ENCODE data around the gene GREM2. TPM values are rescaled to one million over a fixed set of nuclear protein-coding genes. Genes with fewer than 3 reads are reported as not detected.

GREM2 gene
- total RNA-seq, 1 experiment from 2014 or later, result not detected

GRCh38 chr1:240468656-240469055 is 143.3 kb downstream of the GREM2 start:
- TF ChIP-seq EZH2 (IDR thresholded peaks at IDR 0.05; ENCODE audit: borderline replicate concordance, low read depth, low read length, poor library complexity, severe bottlenecking), result no peak
- ChIA-PET CTCF (no interaction called here), POLR2A (ENCODE audit: low non-redundant PET) (no interaction called here)
- no TSS peak for BruUV-seq (replicated peaks)
- H3K36me3 ChIP-seq (ENCODE audit: insufficient read depth, low read length, poor library complexity, severe bottlenecking), result no peaks in the 10 kb centered on the region
- no peak overlapping the region for H3K27ac ChIP-seq (ENCODE audit: low read depth, low read length, poor library complexity, severe bottlenecking)
- H3K27me3 ChIP-seq (replicated peaks; ENCODE audit: insufficient read depth, low read depth, low read length, poor library complexity), result no peaks in the 10 kb centered on the region
- H3K4me1 ChIP-seq (ENCODE audit: insufficient read depth, low read length, poor library complexity, severe bottlenecking), result no peaks in the 10 kb centered on the region
- H3K9me3 ChIP-seq (ENCODE audit: low read depth, low read length, poor library complexity, severe bottlenecking), result no peaks in the 10 kb centered on the region
- no peak for DNase-seq (ENCODE audit: low spot score)
- intact Hi-C loops (cut with micrococcal nuclease; ENCODE audit: unreplicated experiment), result no loop called here
- H3K4me3 ChIP-seq (ENCODE audit: low read depth, low read length, poor library complexity, severe bottlenecking), result no peak overlapping the region

- Histone ChIP-seq H3K4me3 (ENCODE audit: low read depth, low read length, poor library complexity, severe bottlenecking) (no peak overlapping the region), H3K27me3 (replicated peaks; ENCODE audit: insufficient read depth, low read depth, low read length, poor library complexity) (no peaks in the 10 kb centered on the region), H3K27ac (ENCODE audit: low read depth, low read length, poor library complexity, severe bottlenecking) (no peak overlapping the region), H3K36me3 (ENCODE audit: insufficient read depth, low read length, poor library complexity, severe bottlenecking) (no peaks in the 10 kb centered on the region), H3K4me1 (ENCODE audit: insufficient read depth, low read length, poor library complexity, severe bottlenecking) (peaks cover 6% of the 10 kb centered on the region), H3K9me3 (ENCODE audit: low read depth, low read length, poor library complexity, severe bottlenecking) (no peaks in the 10 kb centered on the region)
- intact Hi-C loops (cut with micrococcal nuclease; ENCODE audit: unreplicated experiment), result no loop called here
- no TSS peak for BruUV-seq (replicated peaks)
- TF ChIP-seq CTCF (conservative IDR thresholded peaks at IDR 0.05; ENCODE audit: low read depth, low read length), result no peak
- ChIA-PET POLR2A (ENCODE audit: low non-redundant PET) (no interaction called here), CTCF (no interaction called here)
- no peak for DNase-seq (ENCODE audit: low spot score)
These were observed 144.1 kb downstream of the GREM2 start for GRCh38 chr1:240467895-240468294.

- H3K4me1 ChIP-seq (ENCODE audit: insufficient read depth, low read length, poor library complexity, severe bottlenecking), result peaks cover 6% of the 10 kb centered on the region
- ChIA-PET CTCF (no interaction called here), POLR2A (ENCODE audit: low non-redundant PET) (no interaction called here)
- H3K9me3 ChIP-seq (ENCODE audit: low read depth, low read length, poor library complexity, severe bottlenecking), result no peaks in the 10 kb centered on the region
- intact Hi-C loops (cut with micrococcal nuclease; ENCODE audit: unreplicated experiment), result no loop called here
- no peak overlapping the region for H3K27ac ChIP-seq (ENCODE audit: low read depth, low read length, poor library complexity, severe bottlenecking)
- no peak overlapping the region for H3K4me3 ChIP-seq (ENCODE audit: low read depth, low read length, poor library complexity, severe bottlenecking)
- no peak for TF ChIP-seq EZH2 (IDR thresholded peaks at IDR 0.05; ENCODE audit: borderline replicate concordance, low read depth, low read length, poor library complexity, severe bottlenecking)
- no peak for TF ChIP-seq CTCF (conservative IDR thresholded peaks at IDR 0.05; ENCODE audit: low read depth, low read length)
- no TSS peak for BruUV-seq (replicated peaks)
- no peaks in the 10 kb centered on the region for H3K36me3 ChIP-seq (ENCODE audit: insufficient read depth, low read length, poor library complexity, severe bottlenecking)
- no peaks in the 10 kb centered on the region for H3K27me3 ChIP-seq (replicated peaks; ENCODE audit: insufficient read depth, low read depth, low read length, poor library complexity)
- no peak for DNase-seq (ENCODE audit: low spot score)
These were observed 145.4 kb downstream of the GREM2 start for GRCh38 chr1:240466509-240466908.

- Histone ChIP-seq H3K9me3 (ENCODE audit: low read depth, low read length, poor library complexity, severe bottlenecking) (no peaks in the 10 kb centered on the region), H3K4me1 (ENCODE audit: insufficient read depth, low read length, poor library complexity, severe bottlenecking) (peaks cover 6% of the 10 kb centered on the region), H3K27ac (ENCODE audit: low read depth, low read length, poor library complexity, severe bottlenecking) (no peak overlapping the region), H3K4me3 (ENCODE audit: low read depth, low read length, poor library complexity, severe bottlenecking) (no peak overlapping the region), H3K27me3 (replicated peaks; ENCODE audit: insufficient read depth, low read depth, low read length, poor library complexity) (no peaks in the 10 kb centered on the region), H3K36me3 (ENCODE audit: insufficient read depth, low read length, poor library complexity, severe bottlenecking) (no peaks in the 10 kb centered on the region)
- intact Hi-C loops (cut with micrococcal nuclease; ENCODE audit: unreplicated experiment), result no loop called here
- no peak for DNase-seq (ENCODE audit: low spot score)
- BruUV-seq (replicated peaks), result no TSS peak
- POLR2A ChIA-PET (ENCODE audit: low non-redundant PET), result no interaction called here
- CTCF ChIA-PET, result no interaction called here
- TF ChIP-seq CTCF (conservative IDR thresholded peaks at IDR 0.05; ENCODE audit: low read depth, low read length) (no peak), EZH2 (IDR thresholded peaks at IDR 0.05; ENCODE audit: borderline replicate concordance, low read depth, low read length, poor library complexity, severe bottlenecking) (no peak)
These were observed 146.4 kb downstream of the GREM2 start for GRCh38 chr1:240465531-240465940.
